ENCODE data around the gene ARHGAP31.

Gene ARHGAP31

DNA sequence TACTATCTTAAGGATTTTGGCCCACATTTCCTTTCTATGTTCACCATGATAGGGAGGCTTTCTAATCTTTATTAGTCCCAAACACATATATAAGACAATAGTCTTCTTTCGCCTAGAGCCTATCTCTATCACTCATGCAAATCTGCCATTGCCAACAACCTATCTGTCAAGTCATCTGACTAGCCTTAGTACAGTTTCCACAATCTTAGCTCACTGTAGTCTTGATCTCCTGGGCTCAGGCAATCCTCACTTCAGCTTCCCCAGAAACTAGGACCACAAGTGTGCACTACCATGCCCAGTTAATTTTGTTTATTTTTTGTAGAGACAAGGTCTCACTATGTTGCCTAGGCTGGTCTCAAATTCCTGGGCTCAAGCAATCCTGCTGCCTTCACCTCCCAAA lies 162.3 kb downstream of the ARHGAP31 start:
- TF ChIP-seq REST (IDR thresholded peaks at IDR 0.05; ENCODE audit: insufficient read depth in 1 of 2, low read depth in 2 of 2, low read length in 2 of 2) = no peak
- TF ChIP-seq POLR2AphosphoS5 (IDR thresholded peaks at IDR 0.05; ENCODE audit: low read depth, low read length) = no peak
- no peak for TF ChIP-seq FOXP2 (optimal IDR thresholded peaks at IDR 0.05; ENCODE audit: borderline replicate concordance, extremely low read depth, extremely low read length, insufficient read depth)
- TF ChIP-seq TAF1 (IDR thresholded peaks at IDR 0.05; ENCODE audit: borderline replicate concordance, insufficient read depth, low read length) = no peak
- no peak for TF ChIP-seq SIN3A (IDR thresholded peaks at IDR 0.05; ENCODE audit: borderline replicate concordance, insufficient read depth, low read length)

- TF ChIP-seq SIN3A (IDR thresholded peaks at IDR 0.05; ENCODE audit: borderline replicate concordance, insufficient read depth, low read length) = no peak
- no peak for TF ChIP-seq POLR2AphosphoS5 (IDR thresholded peaks at IDR 0.05; ENCODE audit: low read depth, low read length)
- no peak for TF ChIP-seq TAF1 (IDR thresholded peaks at IDR 0.05; ENCODE audit: borderline replicate concordance, insufficient read depth, low read length)
- TF ChIP-seq FOXP2 (optimal IDR thresholded peaks at IDR 0.05; ENCODE audit: borderline replicate concordance, extremely low read depth, extremely low read length, insufficient read depth) = no peak
- TF ChIP-seq REST (IDR thresholded peaks at IDR 0.05; ENCODE audit: insufficient read depth in 1 of 2, low read depth in 2 of 2, low read length in 2 of 2) = no peak
Measured at GRCh38 chr3:119457246-119457645, 163.1 kb downstream of the ARHGAP31 start.

GRCh38 chr3:119463171-119464169 lies 169.3 kb downstream of the ARHGAP31 start, which contains the start of gene TMEM39A:
TMEM39A (minus strand) TSS chr3:119463615; CDS start chr3:119462074, 1,541 bp downstream.
- TF ChIP-seq REST (IDR thresholded peaks at IDR 0.05; ENCODE audit: insufficient read depth in 1 of 2, low read depth in 2 of 2, low read length in 2 of 2) = no peak
- TF ChIP-seq SIN3A (IDR thresholded peaks at IDR 0.05; ENCODE audit: borderline replicate concordance, insufficient read depth, low read length) = no peak
- TF ChIP-seq FOXP2 (optimal IDR thresholded peaks at IDR 0.05; ENCODE audit: borderline replicate concordance, extremely low read depth, extremely low read length, insufficient read depth) = peak; percentile 96
- peak; percentile 98 for TF ChIP-seq POLR2AphosphoS5 (IDR thresholded peaks at IDR 0.05; ENCODE audit: low read depth, low read length)
- peak; percentile 58; the same call in 1 of the 2 replicates for TF ChIP-seq TAF1 (IDR thresholded peaks at IDR 0.05; ENCODE audit: borderline replicate concordance, insufficient read depth, low read length)

GRCh38 chr3:119468041-119468440 lies 173.9 kb downstream of the ARHGAP31 start:
- no peak for TF ChIP-seq REST (IDR thresholded peaks at IDR 0.05; ENCODE audit: insufficient read depth in 1 of 2, low read depth in 2 of 2, low read length in 2 of 2)
- TF ChIP-seq FOXP2 (optimal IDR thresholded peaks at IDR 0.05; ENCODE audit: borderline replicate concordance, extremely low read depth, extremely low read length, insufficient read depth) = no peak
- TF ChIP-seq TAF1 (IDR thresholded peaks at IDR 0.05; ENCODE audit: borderline replicate concordance, insufficient read depth, low read length) = no peak
- no peak for TF ChIP-seq SIN3A (IDR thresholded peaks at IDR 0.05; ENCODE audit: borderline replicate concordance, insufficient read depth, low read length)
- no peak for TF ChIP-seq POLR2AphosphoS5 (IDR thresholded peaks at IDR 0.05; ENCODE audit: low read depth, low read length)

All from PFSK-1 (cell line).